ENCODE results near the gene CLMN.

Gene CLMN

DNA sequence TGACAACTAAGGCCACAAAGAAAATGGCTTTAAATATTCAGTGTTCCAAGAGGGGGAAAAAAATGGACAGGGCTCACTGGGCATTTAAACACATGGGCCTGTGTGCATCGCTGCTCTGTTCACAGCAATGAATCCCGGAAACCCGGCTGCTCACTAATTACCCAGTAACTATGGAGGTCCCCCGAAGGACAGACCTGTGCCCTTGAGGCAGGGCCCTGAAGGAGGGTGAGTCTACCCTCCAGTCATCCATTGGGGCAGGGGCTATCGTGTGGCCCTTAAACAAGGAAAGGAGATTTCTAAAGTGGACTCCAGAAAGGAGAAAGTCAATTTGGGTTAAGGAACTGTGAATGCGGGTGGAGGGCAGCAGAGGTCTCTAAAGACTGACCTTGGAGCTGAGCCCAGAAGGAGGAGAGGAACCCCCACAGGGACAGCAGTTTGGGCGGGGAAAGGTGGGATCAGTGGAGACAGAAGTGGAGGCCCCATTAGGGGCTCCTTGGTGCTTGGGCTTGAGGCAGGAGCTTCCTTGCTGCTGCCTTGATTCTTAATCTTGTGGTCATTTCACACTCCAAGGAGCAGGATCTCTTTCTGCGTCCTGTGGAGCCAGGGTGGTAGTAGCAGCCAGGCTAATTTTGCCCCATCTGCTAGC is 1.4 kb upstream of the CLMN start:
- no peak for DNase-seq

DNA sequence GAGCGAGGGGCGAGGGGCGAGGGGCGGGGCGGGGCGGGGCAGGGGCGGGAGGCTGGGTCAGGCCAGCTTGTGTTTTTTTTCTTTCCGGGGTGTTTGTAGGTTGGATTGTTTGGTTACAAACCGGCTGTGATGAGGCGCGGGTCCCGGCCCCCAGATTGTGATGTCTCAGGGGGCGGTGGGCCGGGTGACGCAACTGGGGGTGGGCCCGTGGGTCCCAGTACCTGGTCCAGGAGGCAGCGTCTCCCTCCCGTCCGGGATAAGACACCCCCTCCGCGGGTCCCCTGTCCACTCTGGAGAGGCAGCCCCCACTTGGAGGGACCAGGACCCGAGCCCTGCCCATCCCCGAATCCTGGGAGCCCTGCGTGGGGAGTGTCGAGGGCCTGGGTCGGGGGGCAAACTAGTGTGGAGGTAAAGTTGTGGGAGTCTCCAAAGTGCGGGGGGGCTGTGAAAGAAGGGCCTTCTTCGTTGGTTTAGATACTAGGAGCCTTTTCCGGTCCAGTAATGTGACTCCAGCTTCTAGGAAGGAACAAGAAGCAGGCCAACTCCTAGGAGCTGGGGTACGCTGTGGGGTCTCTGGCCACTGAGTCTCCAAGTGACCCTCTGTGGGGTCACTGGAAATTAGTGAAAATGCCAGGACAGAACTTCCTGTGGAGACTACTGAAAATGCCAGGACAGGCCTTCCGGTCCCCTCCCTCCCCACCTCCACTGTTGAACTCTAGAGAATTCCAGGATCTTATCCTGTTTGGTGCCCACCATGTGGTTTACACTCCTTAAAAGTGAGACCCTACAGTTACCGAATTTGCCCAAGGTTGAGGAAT is 579 bp upstream of the CLMN start:
- no peak for DNase-seq

DNA sequence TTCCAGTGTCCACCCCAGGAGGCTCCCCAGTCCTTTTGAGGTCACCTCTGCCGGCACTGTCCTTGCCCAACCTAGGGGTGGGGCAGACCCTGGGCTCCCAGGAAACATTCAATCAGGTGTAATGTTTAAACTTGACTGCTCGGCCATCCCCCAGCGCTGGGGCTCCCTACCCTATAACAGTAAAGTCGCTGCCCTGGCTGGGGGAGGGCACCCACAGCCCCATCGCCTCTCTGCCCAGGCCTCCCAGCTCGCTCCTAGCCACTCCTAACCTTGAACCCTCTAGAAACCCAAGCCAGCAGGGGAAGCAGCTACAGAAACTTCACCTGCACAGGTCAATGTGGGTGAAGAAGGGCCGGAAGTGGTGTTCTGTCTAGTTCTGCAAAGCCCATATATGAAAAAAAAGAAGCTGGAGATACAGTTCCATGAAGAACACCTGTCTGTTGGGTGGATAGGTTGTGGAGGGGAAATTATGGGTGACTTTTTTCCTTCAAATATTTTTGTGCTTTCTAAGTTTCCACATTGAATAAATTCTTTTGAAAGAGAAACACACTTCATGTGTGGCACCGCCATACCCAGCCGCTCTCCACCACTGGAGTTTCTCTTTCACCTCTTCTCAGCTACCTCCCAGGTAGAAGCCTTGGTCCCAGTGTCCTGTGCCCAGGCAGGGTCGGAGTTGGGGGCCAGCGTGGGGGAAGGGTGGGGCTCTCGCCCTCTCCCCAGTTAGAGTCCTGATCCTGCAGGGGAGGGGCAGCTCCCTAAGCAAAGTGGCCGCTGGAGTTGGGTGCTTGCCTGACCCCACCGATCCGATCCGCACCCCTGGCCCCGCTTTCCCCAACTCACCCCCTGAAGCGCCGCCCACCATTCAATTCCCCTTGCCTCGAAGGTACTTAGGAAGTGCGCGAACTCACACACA is 1.1 kb downstream of the CLMN start:
- DNase-seq: no peak

DNA sequence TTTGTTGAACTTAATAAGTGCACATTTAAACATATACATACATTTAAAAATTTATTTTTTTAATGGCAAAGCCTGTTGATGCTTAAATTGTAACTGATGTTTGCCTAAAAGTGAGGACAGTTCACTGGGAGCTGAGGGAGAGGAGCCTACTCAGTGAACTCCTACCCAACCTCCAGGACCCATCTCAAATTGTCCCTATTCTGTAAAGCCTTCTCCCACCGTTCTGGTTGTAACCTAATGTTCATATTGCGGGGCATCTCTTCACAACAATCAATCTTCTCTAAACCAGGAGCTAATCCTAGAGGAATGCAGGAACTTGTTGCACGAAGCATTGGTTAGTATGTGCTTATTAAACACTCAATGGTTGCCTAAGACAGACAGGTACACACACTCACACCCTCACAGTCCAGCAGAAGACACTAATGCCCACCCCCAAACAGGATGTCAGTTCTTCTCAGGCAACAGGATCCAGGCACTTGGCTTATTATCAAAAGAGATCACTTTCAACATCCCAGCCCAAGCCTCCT is 1.8 kb downstream of the CLMN start:
- DNase-seq: no peak

DNA sequence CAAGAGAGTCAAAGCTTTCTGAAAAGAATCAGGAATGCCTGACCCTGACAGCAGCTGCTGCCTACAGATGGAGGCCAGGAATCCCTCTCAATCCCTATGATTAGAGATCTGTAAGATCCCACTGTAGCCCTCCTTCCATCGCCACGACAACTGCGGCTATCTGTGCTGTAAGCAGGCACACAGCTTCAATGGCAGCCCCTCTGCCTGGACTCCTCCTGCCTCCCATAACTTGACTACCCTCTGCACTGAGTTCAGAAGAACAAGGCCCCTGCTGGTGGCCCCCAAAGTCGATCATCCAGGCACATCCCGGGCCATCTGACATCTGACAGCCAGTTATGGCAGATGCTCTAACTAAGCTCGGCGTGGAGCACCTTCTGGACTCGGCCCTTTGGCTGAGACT is 2.9 kb downstream of the CLMN start:
- DNase-seq: no peak

DNA sequence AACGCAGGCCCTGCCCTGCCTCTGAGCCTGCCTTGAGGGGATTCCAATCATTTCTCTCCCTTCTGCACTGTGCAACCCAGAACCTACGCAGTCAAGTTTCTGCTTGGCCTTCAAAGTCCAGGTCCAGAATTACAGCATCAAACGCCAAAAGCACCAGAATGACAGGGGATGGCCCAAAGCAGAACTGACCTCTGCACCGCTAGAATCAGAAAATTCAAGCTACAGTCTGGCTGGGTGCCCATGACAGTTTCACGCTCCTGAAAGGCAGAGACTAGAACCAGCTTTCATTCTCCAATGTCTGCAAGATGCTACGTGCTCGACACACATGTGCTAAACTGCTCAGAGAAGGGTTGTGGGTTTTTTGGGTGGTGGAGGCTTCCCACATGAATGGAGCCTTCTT is 4.1 kb downstream of the CLMN start:
- DNase-seq: no peak

DNA sequence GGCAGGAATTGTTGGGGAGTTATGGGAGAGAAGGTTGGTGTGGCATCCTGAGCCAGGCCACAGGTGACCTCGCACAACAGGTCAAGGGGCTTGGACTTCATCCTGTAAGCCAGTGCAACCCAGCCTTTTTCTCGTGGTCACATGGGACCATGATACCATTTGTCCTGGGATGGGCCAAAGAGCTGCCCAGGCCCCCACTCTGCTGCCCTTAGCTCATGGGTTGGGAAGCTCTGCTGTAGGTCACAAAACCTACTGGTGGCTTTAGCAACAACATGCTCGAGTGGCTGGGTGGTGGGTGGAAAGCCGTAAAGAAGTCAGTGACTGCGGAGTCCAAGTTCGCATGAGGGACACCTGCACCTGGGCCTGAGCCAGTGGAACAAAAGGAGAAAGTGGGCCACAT is 4.6 kb downstream of the CLMN start:
- DNase-seq: no peak

DNA sequence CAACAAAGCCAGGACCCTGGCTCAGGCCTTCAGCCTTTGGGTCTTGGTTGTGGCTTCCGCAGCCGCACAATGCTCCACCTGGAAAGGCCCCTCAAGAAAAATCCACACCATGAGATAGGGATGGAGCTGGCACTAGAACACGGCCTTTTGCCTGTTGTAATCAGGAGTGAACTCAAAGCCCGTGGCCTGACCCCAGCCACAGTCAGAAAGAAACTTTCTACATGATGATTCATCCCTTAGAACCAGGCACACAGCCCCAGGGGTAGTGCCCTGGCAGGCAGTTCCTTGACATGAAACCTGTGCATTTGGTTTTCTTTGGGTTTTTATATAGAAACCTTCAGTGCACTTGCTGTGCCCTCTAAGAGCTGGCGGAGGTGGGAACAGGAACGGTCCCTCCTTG is 5.1 kb downstream of the CLMN start:
- peak in 1 of 2 donors; percentile 36 for DNase-seq

DNA sequence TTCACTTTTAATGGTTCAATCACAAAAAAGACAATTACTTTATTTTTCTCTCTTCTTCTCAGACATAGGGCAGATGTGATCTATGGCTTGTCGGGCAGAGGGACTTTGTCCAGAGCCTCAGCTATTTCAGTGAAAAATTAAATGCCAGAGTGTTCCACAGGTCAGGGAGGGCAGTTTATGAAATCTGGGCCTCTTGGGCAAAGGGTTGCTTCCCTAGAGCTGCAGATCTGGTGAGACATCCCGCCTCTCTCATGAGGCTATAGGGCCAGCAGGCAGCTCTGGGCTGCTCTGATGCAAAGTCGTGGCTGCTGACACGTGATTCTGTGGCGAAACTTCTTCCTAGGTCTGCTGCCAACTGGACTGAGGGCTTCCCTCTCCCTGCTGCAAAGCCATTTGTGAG is 6.0 kb downstream of the CLMN start:
- peak in 1 of 2 donors; percentile 61 for DNase-seq

DNA sequence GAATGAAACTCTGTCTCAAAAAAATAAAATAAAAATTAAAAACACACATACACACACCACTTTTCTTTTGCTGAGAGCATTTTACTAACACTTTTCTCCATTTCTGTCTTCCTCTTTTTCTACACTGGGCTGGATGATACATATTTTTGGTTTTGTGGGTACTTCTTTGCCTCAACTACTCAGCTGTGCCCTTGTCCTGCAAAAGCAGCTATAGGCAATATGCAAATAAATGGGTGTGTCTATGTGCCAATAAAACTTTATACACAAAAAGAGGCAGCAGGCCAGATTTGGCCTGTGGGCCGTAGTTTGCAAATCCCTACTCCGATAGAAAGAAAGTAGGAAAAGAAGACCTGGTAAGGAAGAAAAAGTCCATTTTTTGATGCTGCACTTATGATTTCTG is 6.5 kb downstream of the CLMN start:
- no peak for DNase-seq

DNA sequence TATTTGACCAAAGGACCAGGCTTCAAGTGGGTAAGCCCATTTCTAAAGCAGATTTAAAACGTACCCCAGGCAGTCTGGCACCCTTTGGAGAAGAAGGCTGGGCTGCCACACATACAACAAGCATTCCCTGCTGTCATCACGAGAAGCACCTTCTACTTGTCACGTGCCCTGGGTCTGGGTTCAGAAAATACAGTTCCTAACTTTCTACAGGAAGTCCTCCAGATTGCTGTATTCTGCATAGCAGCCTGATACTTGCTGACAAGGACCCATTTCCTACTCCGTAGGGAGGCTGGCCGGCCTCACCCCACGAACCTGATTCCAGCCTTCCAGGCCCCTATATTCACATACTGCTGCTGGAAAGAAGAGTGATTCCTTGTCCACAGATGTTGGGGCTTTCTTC is 7.4 kb downstream of the CLMN start:
- no peak for DNase-seq

DNA sequence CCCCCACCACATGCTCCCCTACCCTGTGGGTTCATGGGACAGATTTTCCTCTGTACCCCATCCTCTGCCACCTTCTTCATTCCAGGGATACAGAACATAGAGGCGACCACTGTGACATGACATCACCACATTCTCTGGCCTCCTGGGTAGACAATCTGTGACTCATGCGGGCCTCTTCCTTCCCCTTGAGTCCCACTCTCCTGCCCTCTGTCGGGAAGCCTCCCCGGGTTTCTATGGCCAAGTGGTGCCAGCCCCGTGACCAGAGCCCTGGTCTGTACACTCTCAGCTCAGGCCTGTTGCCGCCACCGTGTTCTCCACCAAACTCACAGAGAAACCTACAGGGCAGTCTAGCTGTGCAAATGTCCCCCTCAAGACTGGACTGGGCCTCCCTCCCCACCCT is 8.0 kb downstream of the CLMN start:
- DNase-seq: peak in 1 of 2 donors; percentile 46

DNA sequence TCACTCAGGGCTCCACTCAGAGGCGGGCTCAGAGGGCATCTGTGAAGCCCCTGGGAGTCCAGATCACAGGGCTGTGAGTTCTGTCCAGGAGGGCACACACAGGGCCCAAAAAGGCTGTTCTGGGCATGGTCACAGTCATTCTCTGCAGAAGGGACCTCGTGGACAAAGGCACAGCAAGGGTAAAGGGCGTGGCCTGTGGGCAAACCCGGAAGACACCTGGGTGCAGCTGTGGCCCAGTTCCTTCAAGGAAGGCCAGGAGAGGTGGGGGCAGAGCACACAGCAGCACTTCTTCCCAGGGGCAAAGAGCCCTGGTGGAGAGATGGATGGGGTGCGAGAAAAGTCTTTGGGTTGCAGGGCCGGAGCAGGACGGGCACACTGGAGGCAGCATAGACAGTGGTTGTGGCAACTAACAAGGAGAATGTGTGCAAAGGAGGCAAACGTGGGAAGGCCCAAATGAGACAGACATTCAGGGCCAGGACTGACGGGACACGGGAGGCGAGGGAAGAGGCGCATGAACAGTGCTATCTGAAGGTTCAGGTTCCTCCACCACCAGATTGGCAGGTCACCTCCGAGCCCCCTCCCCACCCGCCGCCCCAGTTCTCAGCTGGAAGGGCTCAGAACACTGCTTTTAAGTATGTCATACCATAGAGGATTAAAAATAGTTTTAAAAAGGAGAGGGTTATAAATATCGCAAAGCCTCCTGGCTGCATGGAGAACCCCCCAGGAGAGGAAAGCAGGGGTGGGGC is 8.9 kb downstream of the CLMN start:
- DNase-seq: no peak

DNA sequence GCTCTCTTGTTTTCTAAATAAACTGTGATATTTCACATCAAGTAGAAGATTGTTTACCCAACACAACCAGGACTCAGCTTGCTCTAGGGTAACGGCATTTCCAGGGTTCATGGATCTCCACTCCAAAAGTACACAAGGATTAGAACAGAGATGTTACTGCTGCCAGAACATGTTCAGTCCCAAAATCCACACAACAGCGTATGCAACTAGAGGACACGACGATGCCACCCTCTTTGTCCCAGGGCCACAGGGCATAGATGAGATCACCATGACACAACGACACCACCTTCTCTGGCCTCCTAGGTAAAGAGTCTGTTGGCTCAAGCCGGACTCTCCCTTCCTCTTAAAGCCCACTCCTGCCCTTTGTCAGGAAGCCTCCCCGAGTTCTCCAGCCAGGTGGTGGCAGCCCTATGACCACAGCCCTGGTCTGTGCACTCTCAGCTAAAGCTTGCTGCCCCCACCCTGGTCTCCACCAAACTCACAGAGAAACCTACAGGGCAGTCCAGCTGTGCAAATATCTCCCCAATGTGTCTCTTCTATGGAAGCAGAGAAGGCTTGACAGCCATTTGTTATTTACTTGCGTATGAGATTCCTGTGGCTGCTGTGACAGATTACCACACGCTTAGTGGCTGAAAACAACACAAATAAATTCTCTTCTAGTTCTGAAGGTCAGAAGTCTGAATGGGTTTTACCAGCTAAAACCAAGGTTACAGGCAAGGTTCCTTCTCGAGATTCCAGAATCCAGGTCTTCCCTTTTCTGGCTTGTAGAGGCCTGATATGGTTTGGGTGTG is 10.3 kb downstream of the CLMN start:
- no peak for DNase-seq

DNA sequence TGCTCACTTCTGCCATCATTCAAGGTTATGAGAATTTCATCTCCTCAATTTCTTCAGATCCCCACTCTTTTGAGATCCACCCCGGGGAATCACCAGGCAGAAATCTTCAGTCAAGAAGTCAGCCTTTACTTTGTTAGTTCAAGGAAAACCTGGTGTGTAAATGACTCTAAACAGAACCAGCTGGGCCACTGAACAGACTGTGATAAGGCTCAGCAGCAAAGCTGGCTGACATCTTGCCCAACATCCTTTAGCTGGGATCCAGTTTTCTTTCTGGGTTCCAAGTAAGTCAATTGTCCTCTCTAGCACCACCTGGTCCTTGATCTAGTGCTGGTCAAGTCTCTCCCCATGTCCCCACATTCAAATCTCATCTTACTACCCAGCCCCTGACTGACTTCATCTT is 11.6 kb downstream of the CLMN start:
- DNase-seq: no peak

DNA sequence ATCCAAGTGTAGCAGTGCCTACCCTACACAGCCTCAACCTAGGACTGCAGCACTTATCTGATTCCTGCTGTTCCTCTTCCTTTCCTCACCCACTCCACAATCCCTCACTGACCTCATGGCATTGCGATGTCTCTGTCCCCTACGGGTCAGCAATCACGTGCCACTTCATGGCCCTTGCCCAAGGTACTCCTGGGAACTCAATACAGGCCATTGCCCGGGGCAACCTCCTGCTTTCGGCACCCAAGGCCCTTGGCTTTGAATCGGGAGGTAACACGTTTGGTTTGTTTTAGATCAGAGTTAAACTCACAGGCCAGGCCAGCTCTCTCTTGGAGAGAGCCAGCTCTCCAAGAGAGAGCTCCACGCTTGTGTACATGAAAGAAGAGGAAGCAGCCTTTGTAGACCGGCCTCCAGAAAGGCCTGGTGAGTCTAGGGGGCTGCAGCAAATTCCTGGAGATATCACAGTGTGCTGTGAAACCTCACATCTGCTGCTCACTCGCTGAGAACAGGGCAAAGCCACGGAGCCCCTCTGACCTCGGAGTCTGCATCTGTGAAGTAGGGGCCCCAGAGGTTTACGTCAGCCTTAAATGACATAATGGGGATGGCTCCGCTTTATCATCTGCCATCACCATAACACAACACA is 12.2 kb downstream of the CLMN start:
- no peak for DNase-seq

DNA sequence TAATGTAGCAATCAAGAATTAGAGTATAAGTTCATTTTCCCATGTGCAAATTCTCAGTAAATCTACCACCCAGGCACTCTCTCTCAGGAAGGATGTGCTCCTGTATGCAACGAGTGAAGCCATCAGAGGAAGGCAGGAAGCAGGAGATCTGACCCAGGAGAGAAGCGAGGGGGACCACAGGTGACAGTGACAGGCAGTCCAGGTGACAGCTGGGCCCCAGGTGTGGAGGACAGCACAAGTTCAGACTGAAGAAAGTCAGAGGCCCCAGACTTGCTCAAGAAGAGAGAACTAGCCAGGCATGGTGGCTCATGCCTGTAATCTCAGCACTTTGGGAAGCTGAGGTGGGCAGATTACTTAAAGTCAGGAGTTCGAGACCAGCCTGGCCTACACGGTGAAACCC is 13.8 kb downstream of the CLMN start:
- no peak for DNase-seq

DNA sequence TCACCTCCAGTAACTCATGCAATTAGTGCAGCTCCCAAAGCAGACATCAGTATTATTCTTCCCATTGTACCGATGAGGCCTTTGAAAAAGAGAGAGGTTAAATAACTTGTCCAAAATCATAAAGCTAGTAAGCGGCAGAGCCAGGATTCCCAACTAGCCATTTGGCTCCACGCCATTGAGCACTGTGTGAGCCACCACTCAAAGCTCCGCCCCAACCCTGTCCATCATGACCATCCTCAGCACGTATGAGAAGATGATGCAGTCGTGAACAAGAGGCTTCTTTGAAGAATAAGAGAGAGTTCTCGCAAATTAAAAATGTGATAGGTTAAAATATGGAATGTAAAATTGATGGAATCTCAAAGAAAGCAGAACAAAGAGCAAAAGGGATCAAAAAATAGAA is 14.6 kb downstream of the CLMN start:
- DNase-seq: no peak

DNA sequence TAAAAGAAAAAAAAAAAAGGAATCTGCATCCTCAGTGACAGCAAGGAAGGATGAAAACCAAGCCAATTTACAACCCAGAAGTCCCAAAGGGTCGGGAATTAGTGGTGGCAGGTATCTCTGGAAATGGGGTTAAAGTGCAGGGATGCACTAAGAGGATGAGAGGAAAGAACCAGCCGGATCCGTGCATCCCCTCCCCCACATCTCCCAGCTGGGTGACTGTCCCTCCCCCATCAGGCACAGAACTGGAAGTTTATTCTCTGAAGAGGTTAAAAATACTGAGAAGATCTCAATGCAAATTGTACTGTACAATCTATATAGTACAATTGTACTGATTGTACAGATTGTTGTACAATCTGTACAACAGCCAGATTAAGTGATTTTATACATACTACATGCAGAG is 15.4 kb downstream of the CLMN start:
- DNase-seq: no peak

DNA sequence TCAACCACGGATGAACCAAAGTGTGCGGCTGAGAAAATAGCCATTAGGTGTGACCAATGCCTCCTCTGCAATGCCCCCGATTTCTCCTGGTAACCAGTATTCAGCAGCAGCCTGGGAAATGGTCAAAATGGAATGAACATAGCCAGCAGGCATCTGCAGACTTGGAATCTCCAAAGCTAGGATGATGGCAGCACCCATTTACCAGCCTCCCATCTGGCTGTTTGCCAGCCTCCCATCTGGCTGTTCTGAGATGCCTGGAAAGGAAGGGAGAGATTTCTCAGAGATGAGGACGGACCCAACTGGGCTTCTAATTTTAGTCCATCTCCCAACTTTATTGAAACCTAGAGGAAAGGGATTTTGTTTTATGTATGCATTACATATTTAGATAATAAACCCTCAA is 16.2 kb downstream of the CLMN start:
- DNase-seq: no peak

Measured in CD4-positive, alpha-beta T cell treated with Interferon alpha-2 for 1 hour (primary cell).